Measurements from ENCODE around the gene SERPINF2.
"Not testable (repeated sequence)": the region's sequence is repeated elsewhere in the genome, so short reads cannot be mapped to it uniquely, and the experiment has no call there.

The SERPINF2 gene

GRCh38 chr17:1742371-1743087, at the start of gene SERPINF2:
TSS of gene SERPINF2 (plus strand) at chr17:1742871. CDS start at chr17:1744996, 2,125 bp downstream.
- no peak for DNase-seq (ENCODE audit: low read depth)

DNA sequence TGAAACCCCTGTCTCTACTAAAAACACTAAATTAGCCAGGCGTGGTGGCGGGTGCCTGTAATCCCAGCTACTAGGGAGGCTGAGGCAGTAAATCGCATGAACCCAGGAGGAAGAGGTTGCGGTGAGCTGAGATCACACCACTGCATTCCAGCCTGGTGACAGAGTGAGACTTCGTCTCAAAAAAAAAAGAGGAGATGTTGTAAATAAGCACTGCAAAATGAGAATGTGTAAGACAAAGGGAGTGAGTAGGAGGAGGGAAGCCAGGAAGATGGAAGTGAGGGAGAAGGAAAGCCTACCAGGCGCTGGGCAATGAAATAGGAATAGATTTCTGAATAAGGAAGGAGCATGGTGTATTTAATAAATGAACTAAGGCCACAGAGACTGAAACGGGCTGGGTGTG, 49.3 kb upstream of the SERPINF2 start:
- no peak for DNase-seq (ENCODE audit: low read depth)

DNA sequence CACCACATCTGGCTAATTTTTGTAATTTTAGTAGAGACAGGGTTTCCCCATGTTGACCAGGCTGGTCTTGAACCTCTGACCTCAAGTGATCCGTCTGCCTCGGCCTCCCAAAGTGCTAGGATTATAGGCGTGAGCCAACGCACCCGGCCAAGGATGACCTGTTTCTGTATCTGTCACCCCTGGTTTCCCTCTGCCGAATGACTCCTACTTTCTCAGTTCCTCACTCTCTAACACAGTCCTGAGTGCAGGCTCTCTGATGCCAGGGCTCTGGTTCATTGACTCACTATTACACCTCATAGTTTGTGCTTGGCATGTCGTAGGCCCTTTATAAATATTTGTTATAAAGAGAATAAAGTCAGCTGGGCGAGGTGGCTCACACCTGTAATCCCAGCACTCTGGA, 47.3 kb upstream of the SERPINF2 start:
- no peak for DNase-seq (ENCODE audit: low read depth)

DNA sequence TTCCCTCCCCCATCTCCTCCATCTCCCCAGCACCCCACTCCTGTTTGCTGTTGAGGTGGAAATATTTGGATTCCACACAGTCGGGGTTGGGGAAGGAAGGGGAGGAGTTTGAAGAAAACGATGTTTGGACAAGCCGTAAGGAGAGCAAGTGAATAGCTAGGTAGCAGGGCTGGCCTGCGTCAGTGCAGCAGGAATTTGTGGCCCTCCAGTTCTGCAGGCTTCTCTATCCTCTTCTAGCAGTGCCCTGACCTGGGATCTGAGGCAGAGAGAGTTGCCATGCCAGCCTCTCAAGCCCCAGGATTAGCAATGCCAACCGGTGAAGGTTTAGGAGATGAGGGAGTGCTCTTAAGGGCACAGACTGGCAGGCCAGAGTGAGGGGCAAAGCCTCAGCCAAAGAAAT, 45.0 kb upstream of the SERPINF2 start:
- no peak for DNase-seq (ENCODE audit: low read depth)

GRCh38 chr17:1699891-1700290, 42.8 kb upstream of the SERPINF2 start:
- not testable (repeated sequence) for DNase-seq (ENCODE audit: low read depth)

GRCh38 chr17:1703063-1703462, 39.6 kb upstream of the SERPINF2 start:
- no peak for DNase-seq (ENCODE audit: low read depth)

DNA sequence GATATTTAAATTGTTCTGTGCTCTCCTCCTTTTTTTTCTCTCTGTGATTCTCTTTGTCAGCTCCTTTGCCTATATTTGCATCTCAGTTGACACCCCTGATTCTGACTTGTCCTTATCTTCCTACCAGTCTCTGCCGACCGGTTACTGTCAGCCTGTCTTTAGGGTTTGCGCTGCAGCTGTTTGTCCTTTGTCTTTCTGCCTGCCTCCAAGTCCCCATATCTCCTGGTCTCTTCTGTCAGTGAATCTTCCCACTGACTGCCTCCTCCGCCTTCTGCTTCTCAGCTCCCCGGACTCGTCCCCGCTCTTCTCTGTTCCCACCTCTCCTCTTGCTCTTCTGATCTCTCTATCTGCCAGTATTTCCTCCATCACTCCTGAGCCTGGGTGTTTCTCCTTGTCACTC, 37.7 kb upstream of the SERPINF2 start:
- DNase-seq (ENCODE audit: low read depth): no peak

DNA sequence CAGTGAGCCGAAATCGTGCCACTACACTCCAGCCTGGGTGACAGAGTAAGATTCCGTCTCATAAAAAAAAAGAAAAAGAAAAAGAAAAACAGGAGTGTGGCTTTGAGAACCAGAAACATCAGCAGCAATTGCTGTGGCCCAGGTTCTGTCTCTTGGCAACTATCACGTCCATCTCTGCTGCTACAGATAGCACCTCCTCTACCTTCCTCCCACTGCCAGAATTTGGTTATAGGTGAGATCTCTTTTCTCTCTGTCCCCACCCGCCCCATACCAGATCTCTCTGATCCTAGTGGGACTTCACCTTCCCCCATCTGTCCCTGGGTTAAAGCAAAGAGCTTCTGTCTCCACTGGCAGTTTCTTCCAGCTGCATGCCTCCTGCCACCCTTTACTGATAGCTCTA, 35.6 kb upstream of the SERPINF2 start:
- DNase-seq (ENCODE audit: low read depth): no peak

DNA sequence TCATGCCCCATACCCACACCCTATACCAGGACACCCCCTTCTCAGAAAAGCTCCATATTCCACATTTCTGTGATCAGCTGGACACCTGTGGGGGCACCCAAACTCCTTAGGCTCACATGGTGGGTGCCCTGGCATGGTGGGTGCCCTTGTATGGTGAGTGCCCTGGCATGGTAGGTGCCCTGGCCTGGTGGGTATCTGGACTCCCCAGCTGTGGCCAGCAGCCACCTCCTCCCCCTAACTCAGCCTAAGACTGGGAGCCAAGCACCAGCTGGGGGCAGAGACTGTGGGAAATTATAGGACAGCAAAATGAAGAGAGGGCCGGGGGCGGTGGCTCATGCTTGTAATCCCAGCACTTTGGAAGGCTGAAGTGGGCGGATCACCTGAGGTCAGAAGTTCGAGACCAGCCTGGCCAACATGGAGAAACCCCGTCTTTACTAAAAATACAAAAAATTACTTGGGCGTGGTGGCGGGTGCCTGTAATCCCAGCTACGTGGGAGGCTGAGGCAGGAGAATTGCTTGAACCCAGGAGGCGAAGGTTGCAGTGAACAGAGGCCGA, 33.8 kb upstream of the SERPINF2 start:
- not testable (repeated sequence) for DNase-seq (ENCODE audit: low read depth)

DNA sequence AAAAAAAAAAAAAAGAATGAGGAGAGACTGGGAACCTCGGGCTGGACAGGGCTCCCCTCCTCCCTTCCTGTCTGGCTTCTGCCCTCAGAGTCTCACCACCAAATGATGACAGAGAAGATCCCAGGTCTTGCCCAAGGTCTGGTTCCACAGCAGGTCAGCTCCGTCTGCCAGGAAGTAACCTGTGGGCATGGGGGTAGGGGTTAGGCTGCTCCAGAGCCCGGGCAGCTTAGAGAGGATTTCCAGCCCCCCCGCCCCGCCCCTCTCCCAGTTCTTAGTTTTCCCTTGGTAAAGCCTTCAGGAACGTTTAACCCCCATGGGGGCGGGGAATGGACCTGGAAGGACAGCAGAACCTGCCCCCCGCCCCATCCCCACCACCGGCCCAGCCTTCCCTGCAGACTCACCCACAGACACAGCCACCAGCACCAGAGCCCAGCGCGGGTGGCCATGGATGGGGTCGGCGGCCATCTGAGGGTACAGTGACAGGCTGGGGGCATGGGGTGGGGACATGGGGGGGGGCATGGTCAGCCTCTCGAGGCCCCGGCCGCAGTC, 33.2 kb upstream of the SERPINF2 start:
- DNase-seq (ENCODE audit: low read depth): no peak

DNA sequence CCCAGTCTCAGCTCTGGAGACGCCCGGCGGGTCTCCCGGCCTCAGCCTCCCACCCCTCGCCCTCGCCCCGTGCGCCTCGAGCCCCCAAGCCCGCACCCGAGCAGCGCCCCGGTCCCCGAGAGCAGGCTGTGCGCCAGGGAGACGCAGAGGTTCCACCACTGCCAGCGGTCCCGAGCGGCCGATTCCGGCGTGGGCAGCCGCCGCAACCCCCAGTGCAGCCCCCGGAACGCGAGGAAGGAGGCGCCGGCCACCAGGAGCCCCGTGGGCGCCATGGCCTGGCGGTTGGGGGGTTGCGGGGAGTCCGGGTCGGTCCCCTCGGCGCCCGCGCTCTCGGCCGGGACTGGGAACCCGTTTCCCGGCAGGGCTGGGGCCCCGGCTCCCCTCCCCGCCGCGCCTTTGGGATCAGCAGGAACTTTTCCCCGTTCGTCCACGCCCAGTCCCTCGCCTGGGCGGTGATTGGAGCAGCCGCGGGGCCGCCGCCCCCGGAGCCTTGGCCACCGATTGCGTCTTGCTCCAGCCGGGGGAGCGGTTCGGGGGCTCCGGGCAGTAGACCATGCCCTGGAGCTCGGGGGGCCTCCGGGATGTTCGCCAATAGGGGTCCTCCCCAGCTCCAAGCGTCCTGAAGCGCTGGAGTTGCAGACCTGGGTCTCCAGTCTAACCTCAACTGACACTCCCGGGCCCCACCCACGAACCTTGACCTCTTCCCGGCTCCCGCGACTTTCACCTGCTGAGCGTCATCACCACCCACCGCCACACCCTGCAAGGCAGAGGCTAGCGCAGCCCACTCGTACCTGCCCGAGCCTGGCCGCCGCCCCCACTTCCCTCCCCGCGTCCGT, 32.5 kb upstream of the SERPINF2 start, which contains the start of gene TLCD2:
TSS of gene TLCD2 (minus strand) at position 407 of the 836 bp plus-strand sequence. CDS start at position 272, 135 bp downstream.
- no peak for DNase-seq (ENCODE audit: low read depth)

GRCh38 chr17:1710807-1711553, 31.7 kb upstream of the SERPINF2 start:
- DNase-seq (ENCODE audit: low read depth): no peak

- no peak for DNase-seq (ENCODE audit: low read depth)
Measured at GRCh38 chr17:1711804-1712203, 30.9 kb upstream of the SERPINF2 start.

GRCh38 chr17:1712271-1712670, 30.4 kb upstream of the SERPINF2 start:
- no peak for DNase-seq (ENCODE audit: low read depth)

DNA sequence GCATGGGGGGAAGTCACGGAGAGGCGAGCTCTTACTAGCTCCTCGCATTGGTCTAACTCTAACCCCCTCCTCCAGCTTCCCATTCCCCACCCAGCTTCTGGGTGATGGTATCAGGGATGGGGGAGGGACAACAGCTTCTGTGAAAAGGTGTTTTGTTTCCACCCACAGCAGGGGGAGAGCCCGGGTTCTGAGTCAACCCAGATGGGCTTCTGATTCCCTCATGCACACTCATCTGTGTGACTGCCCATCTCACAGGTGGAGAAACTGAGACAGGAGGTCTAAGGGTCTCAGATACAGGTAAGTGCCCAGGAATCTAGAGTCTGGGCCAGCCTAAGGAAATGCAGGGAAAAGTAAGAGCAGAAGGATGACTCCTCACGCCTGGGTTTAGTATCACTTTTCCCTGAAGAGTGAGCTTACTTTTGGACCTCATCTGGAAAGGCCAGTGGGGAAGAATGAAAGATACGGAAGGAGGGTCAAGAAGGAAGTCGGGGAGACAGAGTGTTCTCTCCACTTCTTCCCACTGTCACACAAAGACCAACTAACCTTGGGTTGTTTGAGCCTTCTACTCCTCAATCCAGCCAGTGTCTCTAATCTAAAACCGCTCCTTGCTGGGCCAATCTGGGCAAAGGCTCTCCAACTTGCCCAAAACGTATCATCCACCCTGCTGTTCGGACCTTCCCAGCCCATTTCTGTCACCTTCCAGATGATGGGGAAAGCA, 29.4 kb upstream of the SERPINF2 start:
- no peak for DNase-seq (ENCODE audit: low read depth)

- no peak for DNase-seq (ENCODE audit: low read depth)
Measured at GRCh38 chr17:1713878-1714426, 28.7 kb upstream of the SERPINF2 start.

GRCh38 chr17:1714427-1714979, 28.2 kb upstream of the SERPINF2 start:
- DNase-seq (ENCODE audit: low read depth): no peak

GRCh38 chr17:1714980-1715802, 27.5 kb upstream of the SERPINF2 start:
- no peak for DNase-seq (ENCODE audit: low read depth)

- DNase-seq (ENCODE audit: low read depth): no peak
Measured at GRCh38 chr17:1715803-1716075, 26.9 kb upstream of the SERPINF2 start.

Measured in activated T-helper 1 cell treated with Interleukin-2 at 50 U/mL for 16 hours (primary cell).